IPS DF 6.9 (cell line): Measurements from ENCODE around the gene FBXL16.
A peak's percentile ranks its signal among the peaks of the same experiment; 100 is the strongest.
"Not testable (repeated sequence)": the region's sequence is repeated elsewhere in the genome, so short reads cannot be mapped to it uniquely, and the experiment has no call there.

Source experiments
- DNase-seq: peaks from one replicate; pipeline ENCODE4 v3.0.0-alpha.2; 2013; ENCODE audit warnings: low read depth, low spot score
- H3K27ac ChIP-seq: one replicate; pipeline ENCODE4 v1.5.1; 2013; ENCODE audit warnings: low read length, control low read depth
- H3K27me3 ChIP-seq: 2 replicates; pipeline ENCODE4 v1.6.1; 2013; ENCODE audit warnings: mild to moderate bottlenecking, low read length; ENCODE audit not compliant: control insufficient read depth, insufficient read depth
- H3K36me3 ChIP-seq: 2 replicates; pipeline ENCODE4 v1.6.1; 2013; ENCODE audit warnings: low read length; ENCODE audit not compliant: control insufficient read depth, insufficient read depth
- H3K4me1 ChIP-seq: 2 replicates; pipeline ENCODE4 v1.6.1; 2013; ENCODE audit warnings: low read length; ENCODE audit not compliant: control insufficient read depth, insufficient read depth
- H3K4me3 ChIP-seq: 2 replicates; pipeline ENCODE4 v1.5.1; 2013; ENCODE audit warnings: mild to moderate bottlenecking, low read length
- H3K9me3 ChIP-seq: 2 replicates; pipeline ENCODE4 v1.6.1; 2013; ENCODE audit warnings: low read length, inconsistent platforms; ENCODE audit not compliant: control insufficient read depth, insufficient read depth
- WGBS: extraction: QIAGEN DNeasy Blood & Tissue Kit; methylation state at CpG from one replicate; pipeline ENCODE4 v1.1.7; 2013; ENCODE audit warnings: mixed read lengths, missing lambda C conversion rate; ENCODE audit not compliant: insufficient read length, insufficient coverage; 5-methylcytosine and 5-hydroxymethylcytosine counted together

Gene FBXL16

DNA sequence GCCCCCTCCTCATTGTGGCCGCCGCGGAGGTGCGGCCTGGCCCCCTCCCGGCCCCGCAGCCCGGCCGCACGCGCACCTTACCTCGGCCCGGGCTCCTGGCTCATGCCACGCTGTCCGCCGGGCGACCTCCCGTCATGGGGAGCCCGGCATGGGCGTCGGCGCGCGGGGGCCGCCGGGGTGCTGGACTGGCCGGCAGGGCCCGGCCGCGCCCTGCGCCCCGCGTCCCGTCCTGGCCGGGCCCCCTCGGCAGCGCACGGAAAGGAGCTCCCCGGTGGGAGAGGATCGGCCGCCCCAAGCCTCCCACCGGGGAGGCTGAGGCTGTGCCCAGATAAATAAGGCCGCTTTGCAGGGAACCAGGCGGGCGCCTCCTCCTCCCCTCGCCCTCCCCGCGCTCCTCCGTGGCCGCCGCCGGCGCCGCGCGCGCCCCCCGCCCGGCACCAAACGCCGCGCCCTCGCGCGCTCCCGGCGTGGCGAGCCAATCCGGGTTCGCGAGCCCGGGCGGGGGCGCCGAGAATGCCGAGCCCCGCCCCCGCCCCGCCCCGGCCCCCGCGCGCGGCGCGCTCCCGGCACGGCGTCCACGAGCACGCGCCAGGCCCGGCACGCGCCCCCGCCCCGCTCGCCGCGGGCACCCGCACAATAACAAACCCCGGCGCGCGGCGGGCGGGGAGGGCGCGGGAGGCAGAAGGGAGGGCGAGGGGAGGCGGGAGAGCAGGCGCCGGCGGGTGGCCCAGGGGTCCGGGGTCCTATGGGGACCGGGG, at the start of gene FBXL16:
TSS of gene FBXL16 (minus strand) at position 371 of the 758 bp plus-strand sequence. CDS start 8,396 bp downstream, outside the sequence.
- no peak within 1 kb of the TSS for H3K27ac ChIP-seq
- H3K4me3 ChIP-seq = peak within 1 kb of the TSS; percentile 42; the same call in 1 of the 2 replicates
- no CpG with 5 or more reads among the region's 115 CpGs for WGBS
- H3K9me3 ChIP-seq = no peaks in the 10 kb centered on the region
- H3K4me1 ChIP-seq = peaks cover 6% of the 10 kb centered on the region; the same call in 1 of the 2 replicates
- no peaks in the 10 kb centered on the region for H3K36me3 ChIP-seq
- H3K27me3 ChIP-seq = peaks cover 58% of the 10 kb centered on the region
- DNase-seq = no peak

DNA sequence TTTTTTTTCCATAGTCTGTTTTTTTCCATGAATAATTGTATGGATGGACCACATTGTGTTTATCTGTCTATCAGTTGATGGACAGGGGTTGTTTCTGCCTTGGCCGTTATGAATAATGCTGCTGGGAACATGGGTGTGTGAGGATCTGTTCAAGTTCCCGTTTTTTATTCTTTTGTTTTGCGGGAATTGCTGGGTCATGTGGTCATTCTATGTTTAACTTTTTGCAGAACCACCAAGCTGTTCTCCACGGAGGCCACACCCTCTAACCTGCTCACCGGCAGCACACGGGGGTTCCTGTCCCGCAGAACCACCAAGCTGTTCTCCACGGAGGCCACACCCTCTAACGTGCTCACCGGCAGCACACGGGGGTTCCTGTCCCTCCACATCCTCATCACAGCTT, 49.1 kb upstream of the FBXL16 start:
- Histone ChIP-seq H3K4me3 (no peak overlapping the region), H3K4me1 (peaks cover 3% of the 10 kb centered on the region), H3K9me3 (no peaks in the 10 kb centered on the region), H3K27ac (no peak overlapping the region), H3K36me3 (no peaks in the 10 kb centered on the region; the same call in 1 of the 2 replicates), H3K27me3 (no peaks in the 10 kb centered on the region)
- WGBS = no CpG with 5 or more reads among the region's 11 CpGs
- no peak for DNase-seq

DNA sequence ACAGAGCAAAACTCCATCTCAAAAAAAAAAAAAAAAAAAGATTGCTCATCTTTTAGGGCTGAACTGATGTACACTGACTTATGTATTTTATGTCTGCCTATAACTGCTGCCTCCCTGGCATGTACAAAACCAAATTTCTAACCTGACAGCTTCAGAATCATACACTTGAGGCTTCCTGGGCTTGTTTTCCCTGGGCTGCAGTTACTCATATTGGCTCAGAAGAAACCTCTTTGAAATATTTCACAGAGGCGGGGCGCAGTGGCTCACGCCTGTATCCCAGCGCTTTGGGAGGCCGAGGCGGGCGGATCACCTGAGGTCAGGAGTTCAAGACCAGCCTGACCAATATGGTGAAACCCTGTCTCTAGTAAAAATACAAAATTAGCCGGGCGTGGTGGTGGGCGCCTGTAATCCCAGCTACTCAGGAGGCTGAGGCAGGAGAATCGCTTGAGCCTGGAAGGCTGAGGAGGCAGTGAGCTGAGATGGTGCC, 48.6 kb upstream of the FBXL16 start:
- WGBS = no CpG with 5 or more reads among the region's 11 CpGs
- not testable (repeated sequence) for H3K27ac ChIP-seq

DNA sequence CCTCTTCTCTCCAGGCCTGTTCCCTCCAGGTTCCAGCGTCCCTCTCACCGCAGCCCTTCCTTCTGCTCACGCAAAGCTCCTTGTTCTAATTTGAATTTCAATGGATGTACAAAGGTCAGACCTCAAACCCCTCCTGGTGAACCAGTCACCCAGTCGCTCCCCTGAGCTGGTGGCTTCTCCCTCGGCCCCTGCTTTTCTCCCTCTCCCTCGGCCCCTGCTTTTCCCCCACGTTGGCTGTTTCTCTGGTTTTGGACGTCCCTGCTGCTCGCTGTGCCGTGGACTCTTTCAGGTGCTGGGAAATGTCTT, 46.4 kb upstream of the FBXL16 start:
- Histone ChIP-seq H3K9me3 (no peaks in the 10 kb centered on the region), H3K4me1 (peaks cover 3% of the 10 kb centered on the region), H3K4me3 (no peak overlapping the region), H3K27me3 (no peaks in the 10 kb centered on the region), H3K36me3 (no peaks in the 10 kb centered on the region; the same call in 1 of the 2 replicates), H3K27ac (no peak overlapping the region)
- DNase-seq = no peak
- WGBS = no CpG with 5 or more reads among the region's 10 CpGs

More for the DNA sequence above, 48.6 kb upstream of the FBXL16 start:
- not testable (repeated sequence) for DNase-seq, H3K36me3 ChIP-seq, H3K4me3 ChIP-seq, H3K4me1 ChIP-seq, H3K9me3 ChIP-seq, H3K27me3 ChIP-seq

- Histone ChIP-seq H3K4me1 (peaks cover 3% of the 10 kb centered on the region), H3K9me3 (no peaks in the 10 kb centered on the region), H3K27ac (no peak overlapping the region), H3K27me3 (no peaks in the 10 kb centered on the region), H3K4me3 (no peak overlapping the region), H3K36me3 (no peaks in the 10 kb centered on the region; the same call in 1 of the 2 replicates)
- no peak for DNase-seq
- no CpG with 5 or more reads among the region's 39 CpGs for WGBS
Observed at GRCh38 chr16:751152-752006, 45.8 kb upstream of the FBXL16 start.

DNA sequence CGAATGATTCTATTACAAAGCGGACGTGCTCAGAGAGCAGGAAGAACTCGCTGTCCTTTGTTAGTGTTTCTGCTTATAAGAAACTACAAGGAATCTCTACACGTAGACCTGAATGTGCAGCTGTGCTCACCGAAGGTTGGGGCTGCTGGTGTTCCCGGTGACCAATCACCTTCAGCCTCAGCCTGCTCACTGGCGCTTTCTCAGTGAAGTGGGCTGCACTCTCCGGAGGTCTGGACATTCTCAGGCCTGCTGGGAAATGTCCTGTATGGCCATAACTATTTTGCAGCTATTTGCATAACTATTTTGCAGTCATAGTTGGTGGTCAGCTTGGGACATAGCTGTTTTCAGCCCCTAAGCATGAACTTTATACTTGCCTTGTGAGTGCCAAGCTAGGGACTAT, 44.9 kb upstream of the FBXL16 start:
- Histone ChIP-seq H3K36me3 (no peaks in the 10 kb centered on the region; the same call in 1 of the 2 replicates), H3K27ac (no peak overlapping the region), H3K4me3 (no peak overlapping the region), H3K9me3 (no peaks in the 10 kb centered on the region), H3K4me1 (peaks cover 3% of the 10 kb centered on the region), H3K27me3 (no peaks in the 10 kb centered on the region)
- no peak for DNase-seq
- no CpG with 5 or more reads among the region's 9 CpGs for WGBS

GRCh38 chr16:749010-749409, 43.4 kb upstream of the FBXL16 start:
- no CpG with 5 or more reads among the region's 6 CpGs for WGBS
- Histone ChIP-seq H3K4me1 (peaks cover 3% of the 10 kb centered on the region), H3K27ac (no peak overlapping the region), H3K4me3 (no peak overlapping the region), H3K27me3 (no peaks in the 10 kb centered on the region), H3K36me3 (no peaks in the 10 kb centered on the region; the same call in 1 of the 2 replicates), H3K9me3 (no peaks in the 10 kb centered on the region)
- DNase-seq = no peak

- H3K27me3 ChIP-seq = no peaks in the 10 kb centered on the region
- H3K36me3 ChIP-seq = no peaks in the 10 kb centered on the region; the same call in 1 of the 2 replicates
- WGBS = no CpG with 5 or more reads among the region's 39 CpGs
- no peak overlapping the region for H3K27ac ChIP-seq
- DNase-seq = no peak
- no peaks in the 10 kb centered on the region for H3K9me3 ChIP-seq
- peaks cover 3% of the 10 kb centered on the region for H3K4me1 ChIP-seq
- no peak overlapping the region for H3K4me3 ChIP-seq
Observed at GRCh38 chr16:747978-748746, 42.6 kb upstream of the FBXL16 start.

DNA sequence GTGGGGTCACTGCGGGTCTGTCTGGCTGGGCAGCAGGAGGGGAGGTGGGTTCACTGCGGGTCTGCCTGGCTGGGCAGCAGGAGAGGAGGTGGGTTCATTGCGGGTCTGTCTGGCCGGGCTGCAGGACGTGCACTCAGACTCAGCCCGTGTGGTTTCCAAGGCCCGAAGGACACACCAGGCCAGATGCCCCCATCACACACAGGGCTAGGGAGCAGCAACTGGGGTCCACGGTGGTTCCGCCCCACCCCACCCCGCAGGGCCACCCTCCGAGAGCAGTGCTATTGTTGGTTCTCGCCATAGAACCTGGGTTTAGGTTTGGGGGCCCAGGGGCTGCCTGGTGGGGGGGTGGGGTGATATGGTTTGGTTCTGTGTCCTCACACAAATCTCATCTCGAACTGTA, 41.0 kb upstream of the FBXL16 start:
- no peak for DNase-seq
- no peak overlapping the region for H3K4me3 ChIP-seq
- WGBS = no CpG with 5 or more reads among the region's 13 CpGs

GRCh38 chr16:745739-746138, 40.1 kb upstream of the FBXL16 start:
- WGBS = no CpG with 5 or more reads among the region's 14 CpGs

More for the DNA sequence above, 41.0 kb upstream of the FBXL16 start:
- Histone ChIP-seq H3K27me3 (no peaks in the 10 kb centered on the region), H3K36me3 (no peaks in the 10 kb centered on the region; the same call in 1 of the 2 replicates), H3K9me3 (no peaks in the 10 kb centered on the region), H3K4me1 (peaks cover 1% of the 10 kb centered on the region), H3K27ac (no peak overlapping the region)

More at GRCh38 chr16:745739-746138, 40.1 kb upstream of the FBXL16 start:
- Histone ChIP-seq H3K27me3 (no peaks in the 10 kb centered on the region), H3K27ac (no peak overlapping the region), H3K9me3 (no peaks in the 10 kb centered on the region), H3K36me3 (no peaks in the 10 kb centered on the region), H3K4me3 (no peak overlapping the region), H3K4me1 (no peaks in the 10 kb centered on the region)
- DNase-seq = no peak
